HepG2 (cell line): Measurements from ENCODE around the gene PDZD2. TPM values are rescaled to one million over a fixed set of nuclear protein-coding genes. Genes with fewer than 3 reads are reported as not detected.

Experiments used
- ATAC-seq: fragments of 200-7000 bp; cut with Tn5 transposase; 3 replicates; pipeline ENCODE4 v1.9.1; 2020; ENCODE audit warnings: mild to moderate bottlenecking, moderate library complexity
- BruUV-seq: library from RNA; stranded (reverse); fragments of 400-500 nt; replicated peaks from 2 replicates; lab custom pipeline; 2021; lab: Mats Ljungman, UMichigan
- CTCF ChIA-PET: fragments of 300-600 bp; formaldehyde crosslinking; extraction: SDS; loops from one replicate; lab custom pipeline; 2021; ENCODE audit warnings: low total read pairs, inconsistent platforms, low intra/inter-chr PET ratio; lab: Yijun Ruan, JAX
- POLR2A ChIA-PET: fragments of 350-600 bp; sonication (Branson Sonifier 250); formaldehyde crosslinking; loops from one replicate; lab custom pipeline; 2020; ENCODE audit warnings: antibody characterized with exemption, inconsistent platforms; lab: Yijun Ruan, JAX
- DNase-seq: peaks from one replicate; pipeline ENCODE4 v3.0.0-alpha.2; 2015; ENCODE audit warnings: low spot score
- FAIRE-seq: peaks from 3 replicates; lab custom pipeline; 2011; peaks lifted over from hg19 to GRCh38; lab: Jason Lieb, UNC
- H2AFZ ChIP-seq: one replicate; pipeline ENCODE4 v1.6.1; 2011; ENCODE audit warnings: low read length, inconsistent platforms
- H3K27ac ChIP-seq: fragments of 300-600 bp; 3 replicates; pipeline ENCODE4 v1.8.0; 2011; ENCODE audit warnings: mixed run types, mild to moderate bottlenecking, mixed read lengths, low read length, inconsistent platforms; ENCODE audit not compliant: insufficient read depth; ENCODE audit errors: extremely low read length
- H3K27me3 ChIP-seq, 2 experiments: fragments of 200-600 bp in 1 of 2; 2 replicates in 1 of 2; 3 replicates in 1 of 2; pipeline versions ENCODE4 v1.6.0 to v1.8.0; 2011; ENCODE audit warnings: low read length in 2 of 2, mild to moderate bottlenecking in 2 of 2, moderate library complexity in 2 of 2, inconsistent platforms in 1 of 2; ENCODE audit not compliant: insufficient read depth in 2 of 2, control insufficient read depth in 1 of 2
- H3K36me3 ChIP-seq, 2 experiments: fragments of 200-600 bp in 1 of 2; replicated peaks in 1 of 2; 2 replicates in 1 of 2; 3 replicates in 1 of 2; pipeline versions ENCODE4 v1.5.1 to v1.8.0; 2011; ENCODE audit warnings: low read length in 2 of 2, inconsistent platforms in 1 of 2; ENCODE audit not compliant: insufficient read depth in 2 of 2, control insufficient read depth in 1 of 2
- H3K4me1 ChIP-seq: 2 replicates; pipeline ENCODE4 v1.5.1; 2012; ENCODE audit warnings: low read length, inconsistent platforms; ENCODE audit not compliant: insufficient read depth
- H3K4me2 ChIP-seq: 2 replicates; pipeline ENCODE4 v1.6.0; 2011; ENCODE audit warnings: low read depth, low read length, inconsistent platforms
- H3K4me3 ChIP-seq, 3 experiments: fragments of 200-600 bp in 1 of 3; sonication (generic), shearing (Covaris generic) in 1 of 3; replicated peaks in 1 of 3; 2 replicates each; pipeline ENCODE4 v1.5.1; 2011 to 2016; ENCODE audit warnings: low read length in 3 of 3, inconsistent platforms in 2 of 3, low read depth in 2 of 3, mild to moderate bottlenecking in 2 of 3, control low read depth in 1 of 3, mixed read lengths in 1 of 3; ENCODE audit not compliant: insufficient read depth in 1 of 3
- H3K79me2 ChIP-seq: one replicate; pipeline ENCODE4 v1.6.1; 2011; ENCODE audit warnings: low read length, inconsistent platforms; ENCODE audit not compliant: insufficient read depth
- H3K9ac ChIP-seq: 2 replicates; pipeline ENCODE4 v1.6.0; 2011; ENCODE audit warnings: mild to moderate bottlenecking, low read depth, low read length, inconsistent platforms; ENCODE audit not compliant: insufficient read depth
- H3K9me3 ChIP-seq: 2 replicates; pipeline ENCODE4 v1.5.1; 2012; ENCODE audit warnings: mild to moderate bottlenecking, low read length
- H4K20me1 ChIP-seq: 2 replicates; pipeline ENCODE4 v1.6.0; 2011; ENCODE audit warnings: inconsistent platforms, mild to moderate bottlenecking, low read length, moderate library complexity; ENCODE audit not compliant: insufficient read depth
- ATF1 ChIP-seq: IDR thresholded peaks from 2 replicates; pipeline ENCODE4 v1.6.1; 2016; ENCODE audit warnings: mild to moderate bottlenecking, control low read depth
- EHMT2 ChIP-seq: fragments of 200-600 bp; sonication (generic); IDR thresholded peaks from 2 replicates; pipeline ENCODE4 v1.7.0; 2017; ENCODE audit warnings: antibody characterized with exemption, low read depth, low read length, borderline replicate concordance
- PRMT3 ChIP-seq: sonication (generic); formaldehyde crosslinking; IDR thresholded peaks from 2 replicates; pipeline ENCODE4 v1.8.1; 2022; ENCODE audit warnings: low read depth, mild to moderate bottlenecking, moderate library complexity, missing genetic modification reagents, borderline replicate concordance
- PRPF4 ChIP-seq: fragments of 200-400 bp; formaldehyde crosslinking; IDR thresholded peaks from 2 replicates; pipeline ENCODE4 v1.6.1; 2016; ENCODE audit warnings: low read length, low read depth; ENCODE audit not compliant: poor library complexity, severe bottlenecking
- RFX5 ChIP-seq: IDR thresholded peaks from 2 replicates; pipeline ENCODE4 v1.6.1; 2011; ENCODE audit warnings: low read depth, low read length, improper control_type of control experiment
- TCF12 ChIP-seq, 2 experiments: fragments of 450-650 bp in 1 of 2; sonication (generic) in 1 of 2; formaldehyde crosslinking in 1 of 2; IDR thresholded peaks; 2 replicates each; pipeline versions ENCODE4 v1.6.1 to v1.8.0; 2017 to 2022; ENCODE audit warnings: antibody characterized with exemption in 1 of 2, mild to moderate bottlenecking in 1 of 2, missing genetic modification reagents in 1 of 2, moderate library complexity in 1 of 2
- ZBTB3 ChIP-seq: sonication (generic); formaldehyde crosslinking; IDR thresholded peaks from 2 replicates; pipeline ENCODE4 v1.4.0; 2020; ENCODE audit warnings: low read depth, mild to moderate bottlenecking, moderate library complexity, missing genetic modification reagents, borderline replicate concordance
- ZIK1 ChIP-seq: sonication (generic); formaldehyde crosslinking; IDR thresholded peaks from 2 replicates; pipeline ENCODE4 v1.5.0; 2020; ENCODE audit warnings: mild to moderate bottlenecking, low read depth, missing genetic modification reagents, borderline replicate concordance
- ZNF292 ChIP-seq: sonication (generic); formaldehyde crosslinking; IDR thresholded peaks from 2 replicates; pipeline ENCODE4 v1.8.1; 2022; ENCODE audit warnings: mild to moderate bottlenecking, low read depth, missing genetic modification reagents, borderline replicate concordance
- ZNF333 ChIP-seq: sonication (generic); formaldehyde crosslinking; IDR thresholded peaks from 2 replicates; pipeline ENCODE4 v1.4.0; 2020; ENCODE audit warnings: mild to moderate bottlenecking, missing genetic modification reagents, borderline replicate concordance
- ZNF432 ChIP-seq: sonication (generic); formaldehyde crosslinking; IDR thresholded peaks from 2 replicates; pipeline ENCODE4 v1.5.0; 2020; ENCODE audit warnings: missing genetic modification reagents, mild to moderate bottlenecking, borderline replicate concordance
- ZNF484 ChIP-seq: sonication (generic); formaldehyde crosslinking; IDR thresholded peaks from 2 replicates; pipeline ENCODE4 v1.5.1; 2020; ENCODE audit warnings: mild to moderate bottlenecking, low read depth, missing genetic modification reagents, borderline replicate concordance
- ZNF670 ChIP-seq: sonication (generic); formaldehyde crosslinking; IDR thresholded peaks from 2 replicates; pipeline ENCODE4 v1.8.0; 2022; ENCODE audit warnings: mild to moderate bottlenecking, missing genetic modification reagents, borderline replicate concordance
- WGBS: methylation state at CpG from one replicate; pipeline ENCODE4 v1.1.6; 2017; ENCODE audit warnings: low lambda C conversion rate; 5-methylcytosine and 5-hydroxymethylcytosine counted together
- in situ Hi-C: cut with HindIII; loops from 2 replicates; pipeline ENCODE4 v1.10.0; 2017; ENCODE audit warnings: low pct_unique_long_range_greater_than_20kb; ENCODE audit not compliant: extremely low pct_ligation_motif_present
- intact Hi-C: fragments of 100-400 bp; cut with micrococcal nuclease; formaldehyde crosslinking; loops from one replicate; pipeline ENCODE4 v1.10.0; 2022; ENCODE audit not compliant: unreplicated experiment
- polyA plus RNA-seq, 8 experiments: library from polyadenylated mRNA; depleted of rRNA in 3 of 8; stranded (reverse) in 7 of 8; unstranded in 1 of 8; fragments of >200 nt; fragmentation: Illumina TruSeq in 4 of 8; extraction: Trizol in 4 of 8; gene quantifications; 2 replicates each; pipeline versions ENCODE4 v1.2.1 to v1.2.3, GENCODE V29; 2011 to 2016; ENCODE audit warnings: low read depth in 4 of 8, missing spikeins in 1 of 8, mixed read lengths in 1 of 8; ENCODE audit not compliant: insufficient read depth in 1 of 8
- total RNA-seq, 5 experiments: library from RNA; depleted of rRNA; stranded (reverse); fragments of >200 nt; fragmentation: Illumina TruSeq; extraction: Trizol; gene quantifications; 2 replicates each; pipeline ENCODE4 v1.2.3, GENCODE V29; 2016; ENCODE audit warnings: low read depth in 1 of 5
- TF ChIP-seq, protein P1 (sequence below): sonication (generic); formaldehyde crosslinking; IDR thresholded peaks from 2 replicates; pipeline ENCODE4 v1.4.0; 2020; ENCODE audit warnings: missing genetic modification reagents
- TF ChIP-seq, protein P2 (sequence below), 2 experiments: fragments of 450-650 bp in 1 of 2; sonication (generic) in 1 of 2; formaldehyde crosslinking; IDR thresholded peaks; 2 replicates each; pipeline versions ENCODE4 v1.5.0 to v1.8.0; 2020 to 2022; ENCODE audit warnings: mild to moderate bottlenecking in 1 of 2, missing genetic modification reagents in 1 of 2

The PDZD2 gene
- total and polyA plus RNA-seq, 2 of the 13 experiments (the other 11 are each of a cell fraction or from before 2014, with no cell fraction given): 0.04 TPM; not detected in 1

DNA sequence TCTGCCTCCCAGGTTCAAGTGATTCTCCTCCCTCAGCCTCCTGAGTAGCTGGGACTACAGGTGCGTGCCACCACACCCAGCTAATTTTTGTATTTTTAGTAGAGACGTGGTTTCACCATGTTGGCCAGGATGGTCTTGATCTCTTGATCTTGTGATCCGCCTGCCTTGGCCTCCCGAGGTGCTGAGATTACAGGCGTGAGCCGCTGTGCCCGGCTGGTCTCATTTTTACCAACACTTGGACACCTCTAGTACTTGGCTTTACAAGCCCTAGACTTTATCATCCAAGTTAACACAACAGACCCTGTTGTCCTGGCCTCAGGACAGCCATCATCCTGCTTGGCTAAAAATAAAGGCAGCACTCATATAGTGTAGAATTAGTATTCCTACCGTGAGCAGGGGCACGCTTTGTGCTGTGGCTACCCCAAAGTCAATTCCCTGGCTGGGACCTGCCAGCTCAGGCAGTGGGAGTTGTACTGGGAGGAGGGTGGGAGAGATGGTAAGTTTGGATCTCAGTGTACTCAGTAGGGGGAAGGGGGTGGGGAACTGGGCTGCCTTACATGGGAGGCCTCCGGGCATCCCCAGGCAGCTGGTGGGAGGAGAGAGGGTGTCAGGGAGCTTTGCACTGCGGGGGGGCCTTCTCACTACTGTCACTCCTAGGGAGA, 6.6 kb downstream of the PDZD2 start:
- no peak for DNase-seq
- ATAC-seq: no peak
- FAIRE-seq: no peak
- no peak overlapping the region for H3K9ac ChIP-seq
- H3K4me2 ChIP-seq: no peak overlapping the region
- in situ Hi-C loops (no loop called here), intact Hi-C loops (no loop called here)
- no peaks in the 10 kb centered on the region for H4K20me1 ChIP-seq
- no peak overlapping the region for H2AFZ ChIP-seq
- no TSS peak for BruUV-seq
- TF ChIP-seq EHMT2 (no peak), ZIK1 (CRISPR knock-in tag) (no peak), TCF12 (IDR thresholded peaks at IDR 0.05) (no peak), TCF12 (CRISPR knock-in tag; IDR thresholded peaks at IDR 0.05) (no peak), ZBTB3 (CRISPR knock-in tag) (no peak), RFX5 (no peak), ATF1 (CRISPR knock-in tag) (no peak), PRPF4 (no peak), ZNF333 (CRISPR knock-in tag) (no peak), PRMT3 (no peak), ZNF292 (CRISPR knock-in tag) (no peak), ZNF432 (CRISPR knock-in tag) (no peak), ZNF484 (CRISPR knock-in tag) (no peak), ZNF670 (CRISPR knock-in tag) (no peak)
- TF ChIP-seq, protein P1, sequence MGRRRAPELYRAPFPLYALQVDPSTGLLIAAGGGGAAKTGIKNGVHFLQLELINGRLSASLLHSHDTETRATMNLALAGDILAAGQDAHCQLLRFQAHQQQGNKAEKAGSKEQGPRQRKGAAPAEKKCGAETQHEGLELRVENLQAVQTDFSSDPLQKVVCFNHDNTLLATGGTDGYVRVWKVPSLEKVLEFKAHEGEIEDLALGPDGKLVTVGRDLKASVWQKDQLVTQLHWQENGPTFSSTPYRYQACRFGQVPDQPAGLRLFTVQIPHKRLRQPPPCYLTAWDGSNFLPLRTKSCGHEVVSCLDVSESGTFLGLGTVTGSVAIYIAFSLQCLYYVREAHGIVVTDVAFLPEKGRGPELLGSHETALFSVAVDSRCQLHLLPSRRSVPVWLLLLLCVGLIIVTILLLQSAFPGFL (CRISPR knock-in tag): no peak
- TF ChIP-seq, protein P2, sequence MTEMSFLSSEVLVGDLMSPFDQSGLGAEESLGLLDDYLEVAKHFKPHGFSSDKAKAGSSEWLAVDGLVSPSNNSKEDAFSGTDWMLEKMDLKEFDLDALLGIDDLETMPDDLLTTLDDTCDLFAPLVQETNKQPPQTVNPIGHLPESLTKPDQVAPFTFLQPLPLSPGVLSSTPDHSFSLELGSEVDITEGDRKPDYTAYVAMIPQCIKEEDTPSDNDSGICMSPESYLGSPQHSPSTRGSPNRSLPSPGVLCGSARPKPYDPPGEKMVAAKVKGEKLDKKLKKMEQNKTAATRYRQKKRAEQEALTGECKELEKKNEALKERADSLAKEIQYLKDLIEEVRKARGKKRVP (CRISPR knock-in tag; IDR thresholded peaks at IDR 0.05): no peak
- no peaks in the 10 kb centered on the region for H3K9me3 ChIP-seq
- ChIA-PET POLR2A (no interaction called here), CTCF (no interaction called here)
- H3K27me3 ChIP-seq: peaks cover 2 to 65% of the 10 kb centered on the region in 2 experiments; a peak in 3 of 5 replicates
- no peak overlapping the region for H3K4me3 ChIP-seq
- 15% methylated on average over 11 of the region's 11 CpGs for WGBS
- no peak overlapping the region for H3K27ac ChIP-seq
- H3K79me2 ChIP-seq: no peaks in the 10 kb centered on the region
- H3K4me1 ChIP-seq: no peaks in the 10 kb centered on the region
- no peaks in the 10 kb centered on the region for H3K36me3 ChIP-seq
